ENCODE results near the gene RCSD1. TPM values are rescaled to one million over a fixed set of nuclear protein-coding genes. Genes with fewer than 3 reads are reported as not detected.
"Not testable (repeated sequence)": the region's sequence is repeated elsewhere in the genome, so short reads cannot be mapped to it uniquely, and the experiment has no call there.

The RCSD1 gene
- total and polyA plus RNA-seq, 10 of the 15 experiments (the other 5 are each of a cell fraction or from before 2014, with no cell fraction given): 11.4 to 78.3 (median 71.6) TPM

- TF ChIP-seq TCF3 (IDR thresholded peaks at IDR 0.05; ENCODE audit: borderline replicate concordance, insufficient read depth, low read depth, low read length) (no peak), ZBTB4 (CRISPR knock-in tag; IDR thresholded peaks at IDR 0.05) (no peak)
Measured at GRCh38 chr1:167611983-167612382, 18.0 kb upstream of the RCSD1 start (continued).

DNA sequence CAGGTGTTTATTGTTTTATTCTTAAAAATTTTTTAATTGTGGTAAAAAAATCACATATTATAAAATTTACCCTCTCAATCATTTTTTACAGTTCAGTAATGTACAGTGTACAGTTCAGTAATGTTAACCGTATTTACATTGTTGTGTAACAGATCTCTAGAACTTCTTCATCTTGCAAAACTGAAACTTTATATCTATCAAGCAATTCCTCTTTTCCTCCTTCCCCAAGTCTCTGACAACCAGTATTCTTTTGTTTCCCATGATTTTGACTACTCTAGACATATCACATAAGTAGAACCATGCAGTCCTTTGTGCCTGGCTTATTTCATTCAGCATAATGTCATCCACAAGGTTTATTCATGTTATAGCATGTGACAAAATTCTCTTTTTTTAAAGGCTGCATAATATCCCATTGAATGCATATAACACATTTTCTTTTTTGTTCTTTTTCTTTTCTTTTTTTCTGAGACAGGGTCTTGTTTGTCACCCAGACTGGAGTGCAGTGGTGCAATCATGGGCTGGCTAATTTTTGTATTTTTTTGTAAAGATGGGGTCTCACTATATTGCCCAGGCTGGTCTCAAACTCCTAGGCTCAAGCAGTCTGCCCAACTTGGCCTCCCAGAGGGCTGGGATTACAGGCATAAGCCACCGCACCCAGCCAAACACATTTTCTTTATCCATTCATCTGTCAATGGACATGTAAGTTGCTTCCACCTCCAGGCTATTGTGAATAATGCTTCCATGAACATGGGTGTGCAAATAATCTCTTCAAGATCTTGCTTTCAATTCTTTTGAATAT, 17.2 kb upstream of the RCSD1 start:
- FAIRE-seq (no peak), ATAC-seq (no peak), DNase-seq (ENCODE audit: low read depth, low spot score) (no peak)
- ChIA-PET CTCF (interaction anchor here (1.5 kb wide), 1 partner anchor 12 kb away, joined by 6 read pairs; no protein-coding TSS in a partner anchor), RAD21 (ENCODE audit: unreplicated experiment) (no interaction called here), SMC1A (ENCODE audit: uncharacterized antibody, unreplicated experiment) (interaction anchor here (0.8 kb wide), 1 partner anchor 12 kb away, joined by 3 read pairs; no protein-coding TSS in a partner anchor), POLR2A (no interaction called here)
- Histone ChIP-seq H3K4me2 (ENCODE audit: control insufficient read depth, insufficient read depth) (no peak overlapping the region), H3K9ac (ENCODE audit: control insufficient read depth, insufficient read depth, low read length) (no peak overlapping the region), H3K9me3 (replicated peaks; ENCODE audit: control insufficient read depth, insufficient read depth, low read length) (peaks cover 5% of the 10 kb centered on the region; the same call in 2 of the 3 replicates), H4K20me1 (ENCODE audit: control insufficient read depth, insufficient read depth) (no peaks in the 10 kb centered on the region), H3K79me2 (ENCODE audit: control insufficient read depth, insufficient read depth, low read length) (no peaks in the 10 kb centered on the region), H2AFZ (ENCODE audit: control insufficient read depth, low read depth, low read length) (no peak overlapping the region), H3K36me3 (ENCODE audit: control insufficient read depth in 2 of 2, insufficient read depth in 2 of 2, low read length in 1 of 2) (no peaks in the 10 kb centered on the region), H3K27me3 (replicated peaks in 1 of 2; ENCODE audit: control insufficient read depth in 2 of 2, insufficient read depth in 2 of 2, low read length in 1 of 2) (no peaks in the 10 kb centered on the region), H3K4me1 (ENCODE audit: control insufficient read depth, insufficient read depth, low read length) (peaks cover 9% of the 10 kb centered on the region), H3K27ac (ENCODE audit: control insufficient read depth, insufficient read depth) (no peak overlapping the region), H3K4me3 (no peak overlapping the region)
- intact Hi-C loops (cut with micrococcal nuclease; ENCODE audit: unreplicated experiment): no loop called here
- 76% methylated on average over 2 of the region's 2 CpGs for WGBS (ENCODE audit: insufficient coverage, insufficient replicate concordance, low lambda C conversion rate, missing lambda C conversion rate)
- TF ChIP-seq NRF1 (conservative IDR thresholded peaks at IDR 0.05; ENCODE audit: low read depth, low read length) (no peak), POLR2AphosphoS5 (IDR thresholded peaks at IDR 0.05; ENCODE audit: low read length) (no peak)
- in situ Hi-C loops (cut with MboI): no loop called here
- no TSS peak for BruUV-seq (replicated peaks)

- POLR2A ChIA-PET: interaction anchor here (0.6 kb wide), 1 partner anchor 9 kb away, joined by 5 read pairs; no protein-coding TSS in a partner anchor
Measured at GRCh38 chr1:167613984-167614383, 16.0 kb upstream of the RCSD1 start.

More at GRCh38 chr1:167613984-167614383, 16.0 kb upstream of the RCSD1 start:
- H2AFZ ChIP-seq (ENCODE audit: control insufficient read depth, low read depth, low read length); in situ Hi-C loops (cut with MboI); H3K79me2 ChIP-seq (ENCODE audit: control insufficient read depth, insufficient read depth, low read length); ATAC-seq; H3K27ac ChIP-seq (ENCODE audit: control insufficient read depth, insufficient read depth); H4K20me1 ChIP-seq (ENCODE audit: control insufficient read depth, insufficient read depth); H3K4me3 ChIP-seq; H3K4me2 ChIP-seq (ENCODE audit: control insufficient read depth, insufficient read depth); BruUV-seq (replicated peaks); H3K9ac ChIP-seq (ENCODE audit: control insufficient read depth, insufficient read depth, low read length); FAIRE-seq; intact Hi-C loops (cut with micrococcal nuclease; ENCODE audit: unreplicated experiment); H3K9me3 ChIP-seq (replicated peaks; ENCODE audit: control insufficient read depth, insufficient read depth, low read length); DNase-seq (ENCODE audit: low read depth, low spot score); H3K27me3 ChIP-seq (replicated peaks in 1 of 2; ENCODE audit: control insufficient read depth in 2 of 2, insufficient read depth in 2 of 2, low read length in 1 of 2); H3K36me3 ChIP-seq (ENCODE audit: control insufficient read depth in 2 of 2, insufficient read depth in 2 of 2, low read length in 1 of 2): not testable (repeated sequence)
- ChIA-PET CTCF (interaction anchor here (4.3 kb wide), 1 partner anchor 12 kb away, joined by 56 read pairs; no protein-coding TSS in a partner anchor), RAD21 (ENCODE audit: unreplicated experiment) (interaction anchor here (1.0 kb wide), 1 partner anchor 13 kb away, joined by 5 read pairs; no protein-coding TSS in a partner anchor), SMC1A (ENCODE audit: uncharacterized antibody, unreplicated experiment) (interaction anchor here (1.3 to 4.2 kb wide), 3 partner anchors 12 to 73 kb away, joined by 3 to 77 read pairs (median 31); no protein-coding TSS in a partner anchor)
- H3K4me1 ChIP-seq (ENCODE audit: control insufficient read depth, insufficient read depth, low read length): peaks cover 14% of the 10 kb centered on the region
- 49% methylated on average over 2 of the region's 2 CpGs for WGBS (ENCODE audit: insufficient coverage, insufficient replicate concordance, low lambda C conversion rate, missing lambda C conversion rate)

All from GM12878 (cell line).